CD4-positive, alpha-beta T cell treated with Interleukin-6 at 100 ng/mL for 8 hours (primary cell): Measurements from ENCODE around the gene COL5A1.
"Not testable (repeated sequence)": the region's sequence is repeated elsewhere in the genome, so short reads cannot be mapped to it uniquely, and the experiment has no call there.

ENCODE experiments used
- DNase-seq: peaks from one replicate; pipeline ENCODE4 v3.0.0-alpha.2; 2020; ENCODE audit warnings: mixed read lengths, low spot score

COL5A1 gene

DNA sequence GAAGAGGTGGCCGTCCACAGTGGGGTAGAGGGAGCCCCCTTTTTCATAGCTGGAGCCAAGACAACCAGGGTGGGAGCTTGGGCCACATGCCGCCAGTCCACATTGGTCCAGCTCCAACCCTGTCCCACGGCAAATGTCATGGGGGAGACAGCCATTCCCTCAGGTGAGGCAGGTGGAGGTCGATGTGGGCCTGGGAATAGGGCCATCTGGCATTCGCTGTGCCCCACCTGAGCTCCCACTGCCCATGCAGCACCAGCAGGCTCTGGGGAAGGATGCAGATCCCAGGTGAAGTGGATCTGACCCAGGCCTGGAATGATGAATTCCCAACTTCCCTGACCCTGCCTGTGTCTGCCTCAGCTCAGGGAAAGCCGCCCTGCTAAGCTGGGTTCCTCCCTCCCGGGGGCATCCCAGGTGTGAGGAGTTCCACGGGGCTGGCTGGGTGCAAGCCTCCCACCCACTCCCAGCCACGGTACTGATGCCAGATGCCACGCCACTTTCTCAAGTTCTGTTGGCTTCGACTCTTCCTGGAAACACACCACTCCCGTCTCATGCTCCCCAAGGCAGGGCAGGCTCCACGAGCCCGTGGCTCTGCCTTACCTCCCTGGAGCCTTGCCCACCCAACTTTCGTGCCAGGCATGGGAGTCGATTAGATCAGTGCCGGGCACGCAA, 213.8 kb downstream of the COL5A1 start:
- DNase-seq: no peak

DNA sequence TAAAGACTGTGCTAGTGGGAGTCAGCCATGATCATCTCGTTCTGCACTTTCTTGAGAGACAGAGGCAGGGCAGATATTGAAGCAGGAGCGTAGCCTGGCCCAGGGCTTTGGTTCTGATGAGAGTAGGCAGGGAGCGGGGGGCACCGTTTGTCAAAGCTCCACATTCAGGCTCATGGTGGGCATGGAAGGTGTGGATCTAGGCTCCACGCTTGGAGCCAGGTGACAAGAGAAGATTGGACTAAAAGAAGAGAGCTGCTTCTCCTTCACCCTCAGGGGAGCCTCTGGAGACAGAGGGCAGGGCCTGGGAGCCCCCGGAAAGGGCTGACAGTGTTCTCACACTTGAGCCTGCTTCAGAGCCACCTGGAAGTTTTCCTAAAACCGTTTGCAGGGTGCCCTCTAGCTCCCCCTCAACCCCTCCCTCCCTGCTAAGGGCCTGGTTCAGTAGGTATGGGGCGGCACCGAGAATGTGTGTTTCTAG, 214.3 kb downstream of the COL5A1 start:
- DNase-seq: no peak

DNA sequence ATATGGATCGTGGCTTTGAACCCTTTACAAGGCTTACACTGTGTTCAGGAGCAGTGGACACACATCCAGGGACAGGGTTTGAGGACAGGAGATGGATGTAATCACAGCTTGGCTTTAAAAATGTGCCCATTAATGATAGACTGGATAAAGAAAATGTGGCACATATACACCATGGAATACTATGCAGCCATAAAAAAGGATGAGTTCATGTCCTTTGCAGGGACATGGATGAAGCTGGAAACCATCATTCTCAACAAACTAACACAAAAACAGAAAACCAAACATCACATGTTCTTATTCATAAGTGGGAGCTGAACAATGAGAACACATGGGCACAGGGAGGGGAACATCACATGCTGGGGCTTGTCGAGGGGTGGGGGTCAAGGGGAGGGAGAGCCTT, 215.8 kb downstream of the COL5A1 start:
- DNase-seq: not testable (repeated sequence)

DNA sequence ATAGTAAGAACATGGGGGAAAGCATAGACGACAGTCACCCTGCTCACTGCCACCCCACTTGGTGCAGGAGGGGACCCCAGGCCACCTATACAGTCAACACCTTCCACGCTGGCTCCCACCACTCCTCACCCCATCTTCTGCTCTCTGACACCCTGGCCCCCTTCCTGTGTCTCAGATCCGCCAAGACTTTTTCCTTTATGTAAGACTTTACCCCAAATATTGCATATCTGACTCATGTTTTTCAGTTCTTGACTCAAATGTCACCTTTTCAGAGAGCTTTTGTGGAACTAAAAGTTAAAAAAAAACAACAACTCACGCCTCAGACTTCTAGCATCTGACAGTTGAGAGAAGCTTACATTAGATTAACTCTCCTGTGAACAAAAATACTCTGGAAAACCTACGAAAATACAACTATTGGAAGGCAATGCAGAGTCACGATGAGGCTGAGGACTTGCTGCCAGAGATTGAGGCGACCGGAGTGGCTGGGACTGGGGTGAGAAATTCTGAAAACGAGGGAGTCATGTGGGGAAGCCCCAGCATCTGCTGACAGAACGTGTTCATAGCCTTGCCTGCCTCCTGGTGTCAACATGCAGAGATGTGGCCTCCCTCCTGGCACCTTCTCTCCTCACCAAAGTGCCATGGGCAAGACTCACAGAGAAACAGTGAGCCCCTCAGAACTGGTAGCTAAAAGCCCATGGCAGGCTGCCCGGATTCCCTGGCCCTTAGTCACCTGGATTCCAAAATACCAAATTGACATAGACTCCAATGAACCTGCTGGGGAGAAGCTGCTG, 216.6 kb downstream of the COL5A1 start:
- no peak for DNase-seq

DNA sequence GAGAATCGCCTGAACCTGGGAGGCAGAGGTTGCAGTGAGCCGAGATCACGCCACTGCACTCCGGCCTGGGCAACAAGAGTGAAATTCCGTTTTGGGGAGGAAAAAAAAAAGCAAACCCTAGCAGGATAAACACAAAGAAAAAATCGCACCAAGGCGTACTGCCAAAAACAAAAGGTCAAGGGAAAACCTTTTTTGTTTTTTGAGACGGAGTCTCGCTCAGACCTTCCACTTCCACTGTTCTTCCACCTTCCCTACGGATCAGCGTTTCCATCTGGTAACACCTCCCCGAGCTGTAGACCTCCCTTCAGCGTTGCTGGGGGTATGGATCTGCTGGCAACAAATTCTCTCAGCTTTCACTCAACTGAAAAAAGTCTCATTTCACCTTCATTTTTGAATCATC, 218.9 kb downstream of the COL5A1 start:
- DNase-seq: no peak

DNA sequence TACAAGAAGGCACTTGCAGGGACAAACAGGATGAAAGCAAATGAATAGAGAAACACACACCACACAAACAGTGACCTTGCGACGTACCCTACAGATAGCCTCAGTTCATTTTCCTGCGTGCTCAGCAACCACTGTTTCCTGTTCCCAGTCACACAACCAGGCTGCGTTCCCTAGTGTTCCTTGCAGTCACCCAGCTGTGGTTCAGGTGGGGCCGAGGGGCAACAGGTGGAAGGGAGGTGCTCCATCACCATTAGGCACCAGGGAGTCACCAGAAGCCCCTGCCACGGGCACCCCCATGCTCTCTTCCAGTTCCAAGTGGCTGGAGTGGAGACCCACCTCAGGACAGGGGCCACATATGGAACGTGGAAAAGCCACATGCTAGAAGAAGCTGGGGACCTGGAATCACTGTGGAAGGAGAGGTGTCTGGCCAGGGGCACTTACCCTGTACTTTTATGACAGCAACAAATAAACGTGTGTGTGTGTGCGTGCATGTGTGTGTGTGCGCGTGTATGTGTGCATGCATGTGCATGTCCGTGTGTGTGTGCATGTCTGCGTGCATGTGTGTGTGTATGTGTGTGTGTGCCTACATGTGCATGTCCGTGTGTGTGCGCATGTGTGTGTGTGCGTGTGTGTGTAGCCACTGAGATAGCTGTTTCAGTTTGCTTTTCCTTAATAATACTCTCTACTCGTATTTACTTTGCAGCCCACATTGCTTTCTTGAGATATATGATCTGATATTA, 220.2 kb downstream of the COL5A1 start:
- DNase-seq: no peak

DNA sequence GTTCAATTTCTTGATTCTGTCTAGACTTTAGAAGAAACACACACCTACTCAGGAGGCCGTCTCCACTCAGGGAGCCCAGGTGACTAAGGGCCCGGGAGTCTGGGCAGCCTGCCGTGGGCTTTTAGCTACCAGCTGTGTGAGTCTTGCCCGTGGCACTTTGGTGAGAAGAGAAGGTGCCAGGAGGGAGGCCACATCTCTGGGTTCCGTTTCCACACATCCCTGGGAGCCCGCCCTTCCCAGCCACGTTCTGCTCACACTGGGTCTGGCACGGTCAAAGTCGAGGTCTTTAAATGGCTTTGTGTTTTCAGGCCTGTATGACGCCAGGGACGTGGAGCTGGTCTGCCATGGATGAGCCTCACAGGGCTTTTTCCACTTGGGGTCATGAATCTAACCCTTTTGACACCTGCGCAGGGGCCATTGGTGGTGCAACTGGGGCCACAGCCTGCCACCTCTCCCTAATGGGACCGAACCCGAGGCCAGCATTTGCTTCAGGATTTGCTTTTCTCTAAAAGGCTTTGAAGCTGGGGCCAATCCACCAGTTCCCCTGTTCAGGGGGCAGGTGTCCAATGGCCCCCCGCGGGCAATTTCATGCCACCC, 221.8 kb downstream of the COL5A1 start:
- DNase-seq: no peak

DNA sequence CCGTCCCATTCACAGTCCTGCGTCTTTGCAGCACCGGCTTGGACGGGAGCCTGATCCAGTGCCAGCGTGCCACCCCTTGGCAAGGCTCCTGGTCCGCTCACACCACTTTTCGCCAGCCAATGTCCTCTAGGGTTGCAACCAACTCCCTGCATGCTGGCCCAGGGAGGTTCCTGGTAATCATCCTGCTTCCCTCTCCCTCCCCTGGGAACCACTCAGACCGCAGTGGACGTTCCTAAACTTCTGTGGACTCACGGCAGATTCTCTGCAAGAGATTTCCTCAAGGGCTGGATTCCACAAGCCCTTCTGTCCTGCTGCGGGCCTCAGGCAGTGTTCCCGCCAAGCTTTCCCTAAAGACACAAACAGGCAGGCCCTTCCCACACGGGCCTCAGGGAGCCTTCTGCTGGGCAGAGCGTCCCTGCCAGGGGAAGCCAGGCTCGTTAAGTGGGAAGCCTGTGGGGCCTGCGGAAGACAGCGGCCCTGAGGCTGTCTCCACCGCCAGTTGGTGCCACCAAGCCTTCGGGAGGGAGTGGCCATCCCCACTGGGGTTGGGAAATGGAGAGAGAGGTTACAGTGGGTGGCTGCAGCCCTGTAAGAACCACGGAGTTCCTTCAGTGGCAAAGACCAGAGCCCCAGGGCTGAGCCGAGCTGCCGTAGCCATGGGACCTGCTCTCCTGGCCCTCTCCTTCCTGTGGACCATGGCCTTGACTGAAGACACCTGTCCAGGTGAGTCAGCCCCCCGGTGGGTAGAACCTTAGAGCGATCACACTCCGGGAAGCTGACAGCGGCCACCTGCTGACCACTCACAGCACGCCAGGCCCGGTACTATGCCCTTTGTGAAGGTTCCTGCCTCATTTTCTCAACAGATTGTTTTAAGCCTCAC, 222.6 kb downstream of the COL5A1 start:
- DNase-seq: no peak

DNA sequence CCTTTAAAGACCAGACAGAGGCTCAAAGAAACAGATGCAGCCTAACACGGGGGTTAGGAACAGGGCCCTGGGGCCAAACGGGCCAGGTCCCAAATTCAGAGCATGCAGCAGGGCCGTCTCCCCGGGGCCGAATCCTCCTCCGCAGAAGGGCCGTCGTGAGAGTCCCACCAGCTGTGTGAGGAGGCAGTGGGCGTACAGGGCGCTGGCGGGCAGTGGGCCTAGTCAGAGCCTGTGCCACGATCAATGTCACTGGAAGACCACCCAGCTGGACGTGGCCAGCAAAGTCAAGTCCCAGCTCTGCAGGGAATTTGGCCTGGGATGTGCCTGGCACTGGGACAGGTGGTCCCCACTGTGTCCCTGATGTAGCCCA, 223.2 kb downstream of the COL5A1 start:
- DNase-seq: no peak

DNA sequence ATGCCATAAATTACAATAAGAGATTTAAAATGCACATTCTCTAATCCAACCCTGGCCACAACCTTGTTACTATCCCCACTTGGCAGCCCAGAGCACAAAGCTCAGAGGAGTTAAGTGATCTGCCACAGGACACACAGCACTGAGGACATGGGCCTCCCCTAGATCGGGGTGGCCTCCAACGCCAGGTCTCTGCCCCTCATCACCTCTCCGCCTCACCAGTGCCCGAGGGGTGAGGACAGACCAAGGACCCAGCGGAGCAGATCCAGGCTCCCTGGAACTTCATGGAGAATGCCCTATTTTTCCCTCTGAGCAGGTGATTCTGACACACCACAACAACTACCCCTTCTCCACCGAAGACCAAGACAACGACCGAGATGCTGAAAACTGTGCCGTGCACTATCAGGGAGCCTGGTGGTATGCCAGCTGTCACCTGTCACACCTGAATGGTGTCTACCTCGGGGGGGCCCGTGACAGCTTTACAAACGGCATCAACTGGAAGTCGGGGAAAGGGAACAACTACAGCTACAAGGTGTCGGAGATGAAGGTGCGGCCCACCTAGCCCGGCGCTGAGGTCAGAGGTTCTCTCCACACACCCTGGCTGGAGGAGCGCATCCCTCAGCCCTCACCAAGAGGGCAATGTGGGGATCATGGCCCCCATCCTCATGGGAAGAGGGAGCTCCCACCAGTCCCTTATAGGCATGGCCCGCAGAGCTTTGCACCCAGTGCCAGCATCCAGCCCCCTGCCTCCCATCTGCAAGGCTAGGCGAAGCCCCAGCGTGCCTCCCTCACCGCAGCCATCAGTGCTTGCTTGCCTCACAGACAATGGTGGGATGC, 226.5 kb downstream of the COL5A1 start:
- no peak for DNase-seq

DNA sequence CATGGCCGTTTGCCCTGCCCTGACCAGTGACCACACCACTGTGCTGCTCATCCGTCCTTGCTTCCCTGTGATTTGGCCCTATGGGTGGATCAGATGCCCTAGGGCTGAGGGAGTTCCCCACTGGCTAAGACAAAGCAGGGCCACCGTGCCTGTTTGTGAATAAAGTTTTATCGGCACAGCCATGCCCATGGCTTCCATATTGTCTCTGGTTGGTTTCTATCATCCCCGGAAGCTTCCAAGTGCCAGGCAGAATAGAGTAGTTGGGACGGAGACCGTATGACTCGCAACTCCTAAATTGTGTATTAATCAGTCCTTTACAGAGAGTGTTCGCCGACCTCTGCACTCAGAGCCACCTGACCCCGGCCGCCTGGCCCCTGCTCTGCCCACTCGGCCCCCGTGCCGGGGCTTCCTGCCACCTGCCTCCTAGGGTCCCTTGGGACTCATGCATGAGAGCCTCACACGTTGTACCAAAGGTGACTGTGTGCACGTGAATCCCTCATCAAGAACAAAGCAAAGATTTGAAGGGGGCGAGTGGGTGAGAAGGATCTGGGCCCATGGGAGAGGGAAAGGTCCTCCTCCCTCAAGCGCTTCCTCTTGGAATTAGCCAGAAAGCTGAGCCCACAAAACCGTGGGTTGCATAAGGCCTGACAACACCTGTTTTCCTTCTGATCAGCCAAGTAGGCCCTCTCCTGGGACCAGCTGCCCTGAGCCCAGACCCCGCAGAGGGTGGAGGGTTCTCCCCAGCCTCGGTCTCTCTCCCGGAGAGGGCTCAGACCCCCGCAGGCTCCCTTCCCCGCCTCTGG, 227.3 kb downstream of the COL5A1 start:
- DNase-seq: no peak

DNA sequence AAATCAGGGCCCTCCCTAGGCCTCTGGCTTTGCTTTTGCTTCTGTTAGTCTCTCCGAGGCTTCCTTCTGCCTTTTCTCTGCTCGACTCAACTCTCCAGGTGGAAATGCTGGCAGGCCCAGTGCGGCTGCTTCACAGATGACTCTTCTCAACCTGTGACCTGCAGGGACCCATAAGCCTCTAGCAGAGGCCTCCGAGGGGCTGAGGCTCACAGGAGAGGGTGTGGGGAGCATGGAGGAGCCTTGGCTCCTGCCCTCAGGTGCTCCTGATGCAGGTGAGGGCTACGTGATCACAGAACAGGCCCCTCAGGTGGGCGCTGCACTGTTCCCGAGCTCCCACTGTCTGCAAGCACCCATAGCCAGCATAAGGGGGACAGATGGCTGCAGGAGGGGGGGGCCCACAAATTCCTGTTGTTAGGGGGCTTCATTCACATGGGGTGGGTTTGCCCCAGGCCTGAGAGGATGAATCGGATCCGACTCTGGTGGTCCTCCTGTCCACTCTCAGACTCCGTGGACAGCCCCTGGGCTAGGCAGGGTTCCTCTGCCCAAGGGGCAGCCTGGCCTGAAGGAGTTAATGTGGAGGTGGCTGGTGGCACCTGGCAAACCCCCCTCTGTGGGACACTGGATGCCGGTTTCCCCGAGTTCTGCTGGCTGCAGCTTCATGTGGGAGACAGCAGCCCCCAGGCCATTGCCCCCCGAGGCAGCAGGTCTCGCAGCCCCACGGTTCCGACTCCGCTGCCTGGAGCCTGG, 228.1 kb downstream of the COL5A1 start:
- DNase-seq: no peak

DNA sequence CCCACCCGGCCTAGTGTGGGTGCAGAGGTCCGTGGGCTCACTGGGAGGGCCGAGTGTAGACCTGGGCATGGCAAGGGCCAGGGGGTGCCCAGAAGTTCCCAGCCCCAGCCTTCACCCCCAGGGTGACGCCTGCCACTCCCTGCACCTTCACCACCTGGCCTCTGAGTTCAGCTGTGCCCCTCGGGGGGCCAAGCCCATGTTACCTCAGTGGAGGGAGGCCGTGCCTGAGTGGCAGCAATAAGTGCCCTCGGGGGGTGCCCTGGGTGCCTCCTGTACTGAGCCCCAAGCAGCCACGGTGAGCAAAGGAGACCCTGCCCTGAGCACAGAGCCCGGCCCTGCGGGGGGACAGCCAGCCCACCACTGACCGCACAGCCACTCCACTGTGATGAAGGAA, 228.7 kb downstream of the COL5A1 start:
- no peak for DNase-seq

DNA sequence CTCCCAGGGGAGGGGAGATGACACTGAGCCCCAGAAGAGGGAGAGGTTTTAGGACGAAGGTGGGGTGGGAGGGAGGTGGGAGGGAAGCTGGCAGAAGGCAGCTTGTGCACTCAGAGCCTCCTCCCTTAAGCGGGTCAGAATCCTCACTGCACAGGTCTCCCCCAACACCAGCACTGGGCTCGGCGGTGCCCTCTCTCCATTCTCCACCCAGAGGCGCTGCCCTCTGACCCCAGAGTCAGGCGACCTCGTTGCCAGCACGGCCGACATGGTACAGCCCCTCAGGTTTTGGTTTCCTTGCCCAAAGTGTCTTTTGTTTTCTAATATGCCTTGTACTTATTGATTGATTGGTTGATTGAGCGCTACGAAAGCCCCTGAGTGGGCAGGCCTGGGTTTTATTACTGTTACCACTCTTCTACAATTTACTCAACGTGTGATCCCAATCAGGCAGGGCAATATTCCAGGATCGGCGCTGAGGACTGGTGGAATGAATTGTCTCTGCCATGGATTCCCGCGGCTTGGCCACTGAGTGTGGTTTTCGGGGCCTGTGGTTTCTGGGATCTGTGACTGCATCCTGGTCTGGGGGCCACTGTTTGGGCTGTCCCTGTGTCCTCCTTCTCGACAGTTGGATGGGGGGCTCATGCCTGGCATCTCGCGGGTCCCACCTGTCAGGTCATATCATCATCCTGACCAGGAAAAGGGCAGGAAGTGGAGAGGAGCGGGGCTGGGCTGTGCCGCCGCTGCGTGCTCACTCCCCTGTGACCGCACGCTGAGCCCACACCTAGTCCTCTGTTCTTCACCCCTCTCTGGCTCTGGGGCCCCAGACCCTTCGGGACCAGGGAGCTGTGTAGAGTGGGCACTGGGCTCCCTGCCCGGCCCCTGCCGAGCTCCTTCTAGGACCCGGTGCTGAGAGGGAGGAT, 229.4 kb downstream of the COL5A1 start:
- no peak for DNase-seq

DNA sequence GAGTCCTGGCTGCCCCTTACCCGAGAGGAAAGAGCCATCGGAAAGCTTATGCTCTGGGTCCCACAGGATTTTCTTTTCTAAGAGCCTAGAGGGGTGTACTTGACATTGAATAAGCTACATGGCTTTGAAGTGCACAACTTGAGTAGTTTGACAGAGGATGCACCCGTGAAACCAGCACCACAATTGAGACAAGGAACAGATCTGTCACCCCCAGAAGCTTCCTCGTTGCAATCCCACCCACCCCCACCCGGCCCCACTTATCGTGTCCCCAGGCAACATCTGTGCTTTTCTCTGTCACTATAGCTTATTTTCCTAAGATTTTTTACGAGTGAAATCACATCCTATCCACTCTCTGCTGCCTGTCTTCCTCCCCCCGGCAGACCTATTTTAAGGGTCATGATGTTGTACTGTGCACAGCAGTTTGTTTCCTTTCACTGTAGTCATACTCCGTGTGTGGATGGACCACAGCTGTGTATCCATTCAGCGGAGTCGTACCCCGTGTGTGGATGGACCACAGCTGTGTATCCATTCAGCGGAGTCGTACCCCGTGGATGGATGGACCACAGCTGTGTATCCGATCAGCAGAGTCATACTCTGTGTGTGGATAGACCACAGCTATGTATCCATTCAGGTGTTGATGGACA, 230.2 kb downstream of the COL5A1 start:
- DNase-seq: no peak

DNA sequence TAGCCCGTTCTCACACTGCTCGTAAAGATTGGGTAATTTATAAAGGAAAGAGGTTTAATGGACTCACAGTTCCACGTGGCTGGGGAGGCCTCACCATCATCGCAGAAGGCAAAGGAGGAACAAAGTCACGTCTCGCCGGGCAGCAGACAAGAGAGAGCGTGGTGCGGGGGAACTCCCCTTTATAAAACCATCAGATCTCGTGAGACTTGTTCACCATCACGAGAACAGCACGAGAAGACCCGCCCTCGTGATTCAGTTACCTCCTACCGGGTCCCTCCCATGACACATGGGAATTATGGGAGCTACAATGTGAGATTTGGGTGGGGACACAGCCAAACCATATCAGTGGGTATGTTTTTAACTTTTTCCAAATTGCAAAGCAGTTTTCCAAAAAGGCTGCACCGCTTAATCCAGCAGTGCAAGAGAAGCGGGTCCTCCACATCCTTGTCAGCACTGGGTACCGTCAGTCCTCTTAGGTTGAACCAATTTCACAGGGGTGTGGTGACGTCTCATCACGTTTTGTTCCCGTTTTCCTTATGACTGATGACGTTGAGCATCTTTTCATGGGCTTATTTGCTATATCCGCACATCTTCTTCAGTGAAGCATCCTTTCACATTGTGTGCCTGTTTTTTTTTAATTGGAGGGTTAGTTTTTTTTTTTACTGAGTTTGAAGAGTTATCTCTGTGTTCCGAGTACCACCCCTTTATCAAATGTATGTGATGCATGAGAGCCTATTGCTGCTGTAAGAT, 231.1 kb downstream of the COL5A1 start:
- DNase-seq: no peak

DNA sequence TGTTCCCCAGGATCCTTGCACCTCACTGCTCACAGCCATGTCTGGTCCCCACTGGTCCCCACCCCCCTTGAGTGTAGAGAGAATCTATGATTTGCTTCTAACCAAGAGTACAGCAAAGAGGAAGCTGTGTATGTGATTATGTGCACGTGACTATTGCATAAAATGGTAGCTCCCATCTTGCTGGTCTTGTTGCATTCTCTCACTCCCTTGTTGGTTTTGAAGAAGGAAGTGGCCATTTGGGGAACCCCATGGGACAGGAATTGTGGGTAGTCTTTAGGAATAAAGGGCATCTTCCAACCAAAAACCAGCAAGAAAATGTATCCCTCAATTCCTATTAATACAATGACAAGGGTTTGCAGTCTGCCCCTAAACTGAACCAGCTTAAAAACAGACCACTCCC, 233.8 kb downstream of the COL5A1 start:
- no peak for DNase-seq
